GM18907 (cell line): ENCODE data around the gene SVEP1.
"Not testable (repeated sequence)": the region's sequence is repeated elsewhere in the genome, so short reads cannot be mapped to it uniquely, and the experiment has no call there.

Experiments used
- ATAC-seq: cut with Tn5 transposase; IDR thresholded peaks from one replicate; pipeline ENCODE4 v1.9.1; 2021; ENCODE audit warnings: mild to moderate bottlenecking, moderate library complexity; ENCODE audit not compliant: unreplicated experiment

Gene SVEP1

GRCh38 chr9:110579034-110579861 lies at the start of gene SVEP1:
Gene SVEP1 (minus strand): TSS chr9:110579741. CDS start chr9:110579543, 198 bp downstream.
- no peak for ATAC-seq

GRCh38 chr9:110626101-110626829 lies 46.7 kb upstream of the SVEP1 start:
- peak; percentile 98 for ATAC-seq

GRCh38 chr9:110623462-110624025 lies 44.0 kb upstream of the SVEP1 start:
- ATAC-seq, result peak; percentile 45

- ATAC-seq, result no peak
These were observed 42.8 kb upstream of the SVEP1 start for GRCh38 chr9:110622368-110622767.

GRCh38 chr9:110620726-110621125 lies 41.2 kb upstream of the SVEP1 start:
- ATAC-seq, result no peak

- no peak for ATAC-seq
These were observed 40.3 kb upstream of the SVEP1 start for GRCh38 chr9:110619831-110620230.

GRCh38 chr9:110615498-110615897 lies 36.0 kb upstream of the SVEP1 start:
- ATAC-seq, result no peak

GRCh38 chr9:110614576-110614975 lies 35.0 kb upstream of the SVEP1 start:
- not testable (repeated sequence) for ATAC-seq

GRCh38 chr9:110606179-110606790 lies 26.7 kb upstream of the SVEP1 start:
- no peak for ATAC-seq

- no peak for ATAC-seq
These were observed 26.0 kb upstream of the SVEP1 start for GRCh38 chr9:110605565-110605964.

GRCh38 chr9:110604171-110604601 lies 24.6 kb upstream of the SVEP1 start:
- ATAC-seq, result no peak

- ATAC-seq, result no peak
These were observed 22.7 kb upstream of the SVEP1 start for GRCh38 chr9:110602281-110602680.

- no peak for ATAC-seq
These were observed 21.6 kb upstream of the SVEP1 start for GRCh38 chr9:110601098-110601497.

GRCh38 chr9:110599468-110599867 lies 19.9 kb upstream of the SVEP1 start:
- no peak for ATAC-seq

GRCh38 chr9:110592044-110592830 lies 12.7 kb upstream of the SVEP1 start:
- no peak for ATAC-seq

- no peak for ATAC-seq
These were observed 12.0 kb upstream of the SVEP1 start for GRCh38 chr9:110591526-110591925.

GRCh38 chr9:110590816-110591215 lies 11.3 kb upstream of the SVEP1 start:
- no peak for ATAC-seq

GRCh38 chr9:110588296-110588695 lies 8.8 kb upstream of the SVEP1 start:
- no peak for ATAC-seq

GRCh38 chr9:110583237-110583636 lies 3.7 kb upstream of the SVEP1 start:
- no peak for ATAC-seq

GRCh38 chr9:110582156-110582555 lies 2.6 kb upstream of the SVEP1 start:
- ATAC-seq, result no peak

- no peak for ATAC-seq
These were observed 1.3 kb upstream of the SVEP1 start for GRCh38 chr9:110580850-110581249.
